ENCODE measurements around the gene HOMEZ.
A peak's percentile ranks its signal among the peaks of the same experiment; 100 is the strongest.

HOMEZ gene

GRCh38 chr14:23307687-23308644, 22.0 kb upstream of the HOMEZ start:
- DNase-seq (ENCODE audit: low read depth) = no peak

DNA sequence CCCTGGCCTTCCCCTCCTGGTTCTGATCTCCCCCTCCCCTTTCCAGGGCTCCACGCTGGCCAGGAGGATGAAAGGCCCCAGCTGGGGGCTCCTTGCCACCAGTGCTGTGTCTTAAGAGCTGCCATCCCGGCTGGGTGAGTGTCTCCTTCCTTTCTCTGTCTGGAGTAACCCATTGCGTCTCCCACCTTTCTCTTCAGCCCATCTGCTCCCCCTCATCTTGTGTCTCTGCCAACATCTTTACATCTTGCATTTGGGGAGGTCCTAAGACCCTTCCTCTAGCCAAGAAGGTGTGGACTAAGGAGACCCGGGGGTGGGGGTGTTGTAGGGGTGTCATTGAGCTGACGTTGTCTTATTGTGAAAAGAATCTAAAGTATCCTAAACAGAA, 21.2 kb upstream of the HOMEZ start:
- no peak for DNase-seq (ENCODE audit: low read depth)

DNA sequence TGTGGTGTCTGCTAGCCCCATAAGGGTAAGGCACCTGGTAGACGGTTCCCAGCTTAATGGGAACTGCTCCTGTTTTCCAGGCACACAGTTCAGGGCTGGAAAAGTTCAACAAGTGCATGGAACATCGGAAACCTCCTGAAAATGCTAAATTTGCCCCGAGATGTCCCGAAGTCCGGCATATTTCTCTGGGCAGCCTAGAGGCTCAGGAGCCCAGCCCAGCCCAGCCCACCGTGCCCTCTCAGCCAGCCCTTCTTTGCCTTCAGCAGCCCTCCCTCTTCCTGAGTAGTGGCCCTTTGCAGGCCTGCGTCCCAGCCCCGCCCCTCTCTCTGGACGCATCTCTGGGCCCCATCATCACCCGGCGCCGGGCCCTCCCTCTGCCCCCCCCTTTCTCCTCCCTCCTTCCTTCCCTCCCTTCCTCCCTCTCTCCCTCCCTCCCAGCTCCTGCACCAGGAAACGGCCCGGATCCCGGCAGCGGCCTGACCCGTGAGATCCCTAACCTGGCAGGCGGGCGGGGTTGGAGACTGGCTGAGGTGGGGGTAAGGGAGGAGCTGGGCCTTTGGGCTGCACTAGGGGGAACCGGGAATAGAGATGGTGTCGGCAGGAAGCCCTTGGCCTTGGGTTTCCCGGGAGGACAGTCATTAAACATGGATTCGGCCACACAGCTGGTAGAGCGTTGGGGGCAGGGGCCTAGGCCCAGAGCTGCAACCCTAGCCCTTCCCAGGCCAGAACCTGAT, 20.6 kb upstream of the HOMEZ start, which contains the start of gene BCL2L2:
Gene BCL2L2, plus strand, starts transcription at position 422 of the 734 bp plus-strand sequence. CDS start 935 bp downstream, outside the sequence.
- DNase-seq (ENCODE audit: low read depth) = peak; percentile 49

DNA sequence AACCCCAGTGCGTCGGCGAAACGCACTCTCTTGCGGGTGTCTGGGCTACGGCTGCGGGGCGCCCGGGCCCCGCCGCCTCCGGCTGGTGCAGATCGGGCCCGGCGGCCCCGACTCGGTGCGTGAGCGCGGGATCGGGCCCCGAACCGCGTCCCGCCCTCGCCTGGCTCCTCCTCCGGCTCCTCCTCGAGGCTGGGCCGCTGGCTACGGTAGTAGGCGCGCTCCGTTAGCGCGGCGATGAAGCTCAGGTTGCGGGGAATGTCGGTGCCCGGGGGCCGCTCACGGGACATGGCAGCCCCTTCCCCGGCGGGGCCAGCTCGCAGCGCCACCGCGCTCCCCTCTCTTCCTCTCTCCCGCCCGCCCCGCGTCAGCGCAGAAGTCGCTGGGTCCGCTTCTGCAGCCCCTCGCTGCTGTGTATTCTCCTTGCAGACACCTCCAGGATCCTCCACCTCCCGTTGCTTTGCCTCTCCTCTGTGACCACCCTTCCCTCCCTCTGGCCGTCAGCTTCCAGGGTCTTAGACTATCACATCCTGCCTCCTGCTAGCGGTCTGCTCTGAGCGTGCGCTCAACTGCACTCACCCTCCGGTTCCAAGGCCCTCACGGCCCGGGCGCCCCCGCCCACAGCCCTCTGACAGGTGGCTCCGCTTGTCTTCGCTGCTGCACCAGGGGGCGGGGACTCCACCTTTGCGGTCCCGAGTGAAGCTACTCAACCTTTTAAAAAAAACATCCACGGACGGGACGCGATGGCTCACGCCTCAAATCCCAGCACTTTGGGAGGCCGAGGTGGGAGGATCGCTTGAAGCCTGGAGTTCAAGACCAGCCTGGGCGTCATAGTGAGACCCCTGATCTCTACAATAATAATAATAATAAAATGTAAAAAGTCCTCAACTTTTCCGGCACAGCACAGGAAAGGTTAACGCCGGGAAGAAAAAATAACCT, 16.6 kb upstream of the HOMEZ start, which contains the start of gene PPP1R3E:
Gene PPP1R3E, minus strand, starts transcription at position 570 of the 936 bp plus-strand sequence. Its CDS starts 283 bp downstream, at position 287.
- DNase-seq (ENCODE audit: low read depth) = no peak

DNA sequence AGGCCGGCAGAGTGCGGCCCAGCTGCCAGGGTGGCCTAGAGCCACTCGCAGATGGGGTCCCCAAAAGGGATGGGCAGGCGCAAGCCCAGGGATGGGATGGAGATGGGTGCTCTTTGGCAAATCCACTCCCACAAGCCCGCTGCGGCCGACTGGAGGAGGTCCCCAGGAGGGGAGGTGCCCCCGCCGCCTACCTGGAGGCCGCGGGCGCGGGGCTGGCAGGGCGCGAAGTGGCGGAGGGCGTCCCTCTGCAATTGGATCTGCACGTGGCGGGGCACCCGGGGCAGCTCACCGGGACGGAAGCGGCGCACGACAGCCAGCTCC, 16.0 kb upstream of the HOMEZ start:
- peak; percentile 36 for DNase-seq (ENCODE audit: low read depth)

- DNase-seq (ENCODE audit: low read depth) = peak; percentile 81
Measured at GRCh38 chr14:23301288-23301968, 15.5 kb upstream of the HOMEZ start.

GRCh38 chr14:23300687-23301223, 14.8 kb upstream of the HOMEZ start:
- no peak for DNase-seq (ENCODE audit: low read depth)

GRCh38 chr14:23299986-23300686, 14.2 kb upstream of the HOMEZ start:
- DNase-seq (ENCODE audit: low read depth) = no peak

GRCh38 chr14:23299211-23299957, 13.5 kb upstream of the HOMEZ start:
- no peak for DNase-seq (ENCODE audit: low read depth)

GRCh38 chr14:23297611-23298277, 11.8 kb upstream of the HOMEZ start:
- no peak for DNase-seq (ENCODE audit: low read depth)

DNA sequence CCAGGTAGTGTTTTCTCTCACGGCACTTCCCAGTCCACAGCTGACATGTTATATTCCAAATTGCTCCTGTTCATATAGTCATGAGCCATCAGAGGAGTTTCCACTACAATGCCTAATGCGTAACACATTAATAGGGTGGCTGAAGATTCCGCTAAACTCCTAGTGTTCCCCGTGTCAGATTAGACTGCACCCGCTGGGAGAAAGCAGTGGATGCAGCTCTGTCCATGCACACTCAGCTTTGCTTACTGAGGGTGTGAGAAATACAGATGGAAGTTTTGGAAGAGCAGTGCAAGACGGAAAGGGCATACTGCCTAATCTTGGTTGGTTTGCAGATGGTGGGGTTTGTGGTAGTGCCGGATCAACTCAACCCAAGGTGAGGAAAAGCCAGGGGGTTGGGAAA, 11.2 kb upstream of the HOMEZ start:
- DNase-seq (ENCODE audit: low read depth) = no peak

DNA sequence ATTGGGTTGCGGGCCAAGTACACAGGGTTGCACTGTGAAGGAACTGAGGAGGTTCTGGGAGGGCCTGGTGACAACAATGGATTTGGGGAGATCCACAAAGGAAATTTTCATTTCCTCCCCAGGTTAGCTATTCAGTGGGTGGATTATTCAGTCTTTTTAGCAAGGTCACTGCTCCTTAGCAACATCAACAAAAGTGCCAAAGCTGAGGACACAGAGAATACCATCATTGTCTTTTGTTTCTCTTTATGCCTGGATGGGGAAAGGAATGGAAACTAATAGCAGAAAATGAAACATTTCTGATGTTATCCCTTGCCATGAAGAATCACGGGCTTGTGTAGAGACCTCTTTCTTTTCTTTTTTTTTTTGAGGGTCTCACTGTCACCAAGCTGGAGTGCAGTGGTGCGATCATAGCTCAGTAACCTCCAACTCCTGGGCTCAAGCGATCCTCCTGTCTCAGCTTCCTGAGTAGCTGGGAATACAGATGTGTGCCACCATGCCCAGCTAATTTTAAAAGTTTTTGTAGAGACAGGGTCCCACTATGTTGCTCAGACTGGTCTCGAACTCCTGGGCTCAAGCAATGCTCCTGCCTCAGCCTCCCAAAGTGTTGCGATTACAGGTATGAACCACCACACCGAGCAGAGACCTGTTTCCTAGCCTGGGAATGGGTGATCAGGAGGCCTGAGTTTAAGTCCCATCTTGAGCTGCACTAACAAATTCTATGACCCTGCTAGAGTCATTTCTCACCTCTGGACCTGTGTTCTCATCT, 10.3 kb upstream of the HOMEZ start:
- DNase-seq (ENCODE audit: low read depth) = no peak

GRCh38 chr14:23294734-23295561, 9.0 kb upstream of the HOMEZ start:
- DNase-seq (ENCODE audit: low read depth) = no peak

DNA sequence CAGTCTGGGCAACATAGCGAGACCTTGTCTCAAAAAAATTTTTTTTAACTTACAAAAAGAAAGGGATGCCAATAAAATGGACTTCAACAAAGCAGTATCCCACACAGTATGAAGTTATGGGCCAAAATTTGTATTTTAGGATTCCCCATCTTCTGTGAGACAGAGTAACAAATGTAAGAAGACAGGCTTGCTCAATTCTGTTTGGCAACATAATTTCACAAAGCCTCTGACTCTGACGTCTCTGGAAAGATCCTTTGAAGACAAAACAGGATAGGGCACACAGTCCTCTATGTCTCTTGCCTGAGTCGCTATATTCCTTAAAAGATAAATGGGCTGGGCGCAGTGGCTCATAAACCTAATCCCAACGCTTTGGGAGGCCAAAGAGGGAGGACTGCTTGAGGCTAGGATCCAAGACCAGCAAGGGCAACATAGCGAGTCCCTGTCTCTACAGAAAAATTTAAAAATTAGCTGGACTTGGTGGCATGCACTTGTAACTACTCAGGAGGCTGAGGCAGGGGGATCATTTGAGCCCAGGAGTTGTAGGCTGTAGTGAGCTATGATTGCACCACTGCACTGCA, 1.1 kb upstream of the HOMEZ start:
- DNase-seq (ENCODE audit: low read depth) = no peak

- DNase-seq (ENCODE audit: low read depth) = no peak
Measured at GRCh38 chr14:23285530-23286019, 357 bp downstream of the HOMEZ start.

GRCh38 chr14:23284654-23285529, 1.0 kb downstream of the HOMEZ start:
- DNase-seq (ENCODE audit: low read depth) = no peak
